Neural progenitor cell (in vitro differentiated cells): ENCODE measurements around the gene ZNF81. TPM values are rescaled to one million over a fixed set of nuclear protein-coding genes. Genes with fewer than 3 reads are reported as not detected.

ENCODE experiments used
- DNase-seq: peaks from one replicate; pipeline ENCODE4 v3.0.0-alpha.2; 2016; ENCODE audit warnings: low spot score
- H2AFZ ChIP-seq: fragments of 200-600 bp; sonication (generic); replicated peaks from 2 replicates; pipeline ENCODE4 v1.6.1; 2016; ENCODE audit warnings: antibody characterized with exemption
- H3F3A ChIP-seq: fragments of 200-600 bp; sonication (generic); 2 replicates; pipeline ENCODE4 v1.6.1; 2016; ENCODE audit warnings: antibody characterized with exemption, low read depth
- H3K27ac ChIP-seq: fragments of 200-600 bp; sonication (generic); 2 replicates; pipeline ENCODE4 v1.5.1; 2016; ENCODE audit warnings: mild to moderate bottlenecking
- H3K27me3 ChIP-seq: fragments of 200-600 bp; sonication (generic); 2 replicates; pipeline ENCODE4 v1.6.1; 2016; ENCODE audit warnings: mild to moderate bottlenecking, moderate library complexity
- H3K36me3 ChIP-seq: fragments of 200-600 bp; sonication (generic); 2 replicates; pipeline ENCODE4 v1.5.1; 2016
- H3K4me1 ChIP-seq: fragments of 200-600 bp; sonication (generic); 2 replicates; pipeline ENCODE4 v1.6.1; 2016; ENCODE audit warnings: mixed run types
- H3K4me2 ChIP-seq: fragments of 200-600 bp; sonication (generic); 2 replicates; pipeline ENCODE4 v1.6.1; 2016
- H3K4me3 ChIP-seq: fragments of 200-600 bp; sonication (generic); 2 replicates; pipeline ENCODE4 v1.5.1; 2016
- H3K79me2 ChIP-seq: fragments of 200-600 bp; sonication (generic); 2 replicates; pipeline ENCODE4 v1.6.1; 2016; ENCODE audit warnings: low read depth
- H3K9ac ChIP-seq: fragments of 200-600 bp; sonication (generic); 2 replicates; pipeline ENCODE4 v1.6.1; 2016
- H3K9me3 ChIP-seq: fragments of 200-600 bp; sonication (generic); 2 replicates; pipeline ENCODE4 v1.5.1; 2016; ENCODE audit warnings: low read depth
- H4K20me1 ChIP-seq: fragments of 200-600 bp; sonication (generic); 2 replicates; pipeline ENCODE4 v1.6.1; 2016; ENCODE audit warnings: low read depth
- H3K27ac Mint-ChIP-seq: 3 replicates; pipeline ENCODE4 v1.8.0; 2021; ENCODE audit warnings: mixed read lengths
- H3K27me3 Mint-ChIP-seq: 2 replicates; pipeline ENCODE4 v1.8.0; 2022; ENCODE audit warnings: low read depth, mild to moderate bottlenecking, inconsistent platforms, moderate library complexity, mixed read lengths; ENCODE audit not compliant: insufficient read depth
- H3K36me3 Mint-ChIP-seq: 3 replicates; pipeline ENCODE4 v1.8.0; 2021; ENCODE audit warnings: mixed read lengths
- H3K4me1 Mint-ChIP-seq: 3 replicates; pipeline ENCODE4 v1.8.0; 2021; ENCODE audit warnings: mixed read lengths
- H3K4me3 Mint-ChIP-seq: 3 replicates; pipeline ENCODE4 v1.8.0; 2021; ENCODE audit warnings: mild to moderate bottlenecking, moderate library complexity, mixed read lengths
- H3K9me3 Mint-ChIP-seq: 3 replicates; pipeline ENCODE4 v1.8.0; 2020; ENCODE audit warnings: mixed read lengths
- EZH2 ChIP-seq: fragments of 200-600 bp; sonication (generic); IDR thresholded peaks from 2 replicates; pipeline ENCODE4 v1.6.1; 2017; ENCODE audit warnings: antibody characterized with exemption, mild to moderate bottlenecking, moderate library complexity
- EZH2phosphoT487 ChIP-seq: fragments of 200-600 bp; sonication (generic); IDR thresholded peaks from 2 replicates; pipeline ENCODE4 v1.6.1; 2017; ENCODE audit warnings: antibody characterized with exemption
- total RNA-seq: library from RNA; depleted of rRNA; stranded (reverse); fragments of >200 nt; gene quantifications from 2 replicates; pipeline ENCODE4 v1.2.3, GENCODE V29; 2015; ENCODE audit warnings: low replicate concordance
- TF ChIP-seq, protein P1 (sequence below): fragments of 200-600 bp; sonication (generic); IDR thresholded peaks from 2 replicates; pipeline ENCODE4 v1.5.1; 2017; ENCODE audit warnings: antibody characterized with exemption, mild to moderate bottlenecking

The ZNF81 gene
- total RNA-seq, 1 donor from 2014 or later, result 5.1 TPM

DNA sequence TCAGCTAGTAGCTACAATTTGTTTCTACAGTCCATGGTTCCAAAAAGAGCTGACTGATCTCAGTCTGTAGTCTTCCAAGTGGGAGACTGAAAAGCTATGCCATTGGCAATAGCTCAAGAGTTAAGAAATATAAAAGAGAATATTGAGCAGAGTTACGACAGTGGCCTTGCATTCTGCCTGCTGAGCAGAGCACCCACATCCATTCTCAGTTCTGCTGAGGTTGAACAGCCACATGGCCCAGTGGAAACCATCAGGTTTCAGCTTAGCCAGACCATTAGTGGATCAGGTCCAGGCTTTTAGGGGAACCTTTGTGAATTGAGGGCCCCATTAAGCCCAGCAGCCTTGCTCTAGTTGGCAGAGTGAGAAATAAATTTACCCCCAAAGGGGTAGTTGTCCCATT is 28.1 kb downstream of the ZNF81 start:
- no peaks in the 10 kb centered on the region for H3K4me1 ChIP-seq
- Mint-ChIP-seq H3K27ac (no peak overlapping the region), H3K36me3 (no peaks in the 10 kb centered on the region), H3K27me3 (no peaks in the 10 kb centered on the region), H3K4me1 (no peaks in the 10 kb centered on the region), H3K4me3 (no peak overlapping the region), H3K9me3 (no peaks in the 10 kb centered on the region)
- no peak overlapping the region for H3K27ac ChIP-seq
- no peaks in the 10 kb centered on the region for H3K79me2 ChIP-seq
- DNase-seq, result no peak
- H3K9ac ChIP-seq, result no peak overlapping the region
- no peak overlapping the region for H3K4me2 ChIP-seq
- no peaks in the 10 kb centered on the region for H3F3A ChIP-seq
- H3K9me3 ChIP-seq, result peaks cover 4% of the 10 kb centered on the region
- H3K4me3 ChIP-seq, result no peak overlapping the region
- no peaks in the 10 kb centered on the region for H4K20me1 ChIP-seq
- no peaks in the 10 kb centered on the region for H3K27me3 ChIP-seq
- no peak for TF ChIP-seq EZH2phosphoT487
- no peaks in the 10 kb centered on the region for H3K36me3 ChIP-seq
- H2AFZ ChIP-seq, result no peak overlapping the region

DNA sequence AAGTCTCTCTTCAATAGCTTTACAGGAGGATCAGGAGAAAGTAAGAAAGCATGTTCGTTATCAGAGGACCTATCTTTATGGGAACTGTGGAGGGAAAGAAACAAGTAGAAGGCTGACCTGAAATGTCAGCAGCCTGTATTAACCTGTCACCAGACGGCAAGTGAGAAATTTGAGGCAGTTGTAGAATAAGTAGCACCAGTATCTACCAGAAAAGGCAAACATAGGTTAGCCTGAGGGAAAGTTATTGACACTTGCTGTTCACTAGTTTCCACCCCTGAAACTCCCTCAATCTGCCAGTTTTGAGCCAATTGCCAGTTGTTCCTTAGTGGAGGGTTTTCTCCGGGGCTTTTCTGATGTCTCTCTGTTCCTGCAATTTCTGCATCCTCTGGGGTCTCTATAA is 36.4 kb downstream of the ZNF81 start:
- no peaks in the 10 kb centered on the region for H3K9me3 ChIP-seq
- no peaks in the 10 kb centered on the region for H4K20me1 ChIP-seq
- no peak overlapping the region for H2AFZ ChIP-seq
- no peak overlapping the region for H3K9ac ChIP-seq
- no peaks in the 10 kb centered on the region for H3K79me2 ChIP-seq
- Mint-ChIP-seq H3K4me3 (no peak overlapping the region), H3K27me3 (no peaks in the 10 kb centered on the region), H3K9me3 (peaks cover 10% of the 10 kb centered on the region), H3K4me1 (no peaks in the 10 kb centered on the region), H3K27ac (no peak overlapping the region), H3K36me3 (peaks cover 4% of the 10 kb centered on the region)
- H3F3A ChIP-seq, result no peaks in the 10 kb centered on the region
- no peak for DNase-seq
- H3K27ac ChIP-seq, result no peak overlapping the region
- no peak for TF ChIP-seq EZH2
- TF ChIP-seq EZH2phosphoT487, result no peak
- TF ChIP-seq, protein P1, sequence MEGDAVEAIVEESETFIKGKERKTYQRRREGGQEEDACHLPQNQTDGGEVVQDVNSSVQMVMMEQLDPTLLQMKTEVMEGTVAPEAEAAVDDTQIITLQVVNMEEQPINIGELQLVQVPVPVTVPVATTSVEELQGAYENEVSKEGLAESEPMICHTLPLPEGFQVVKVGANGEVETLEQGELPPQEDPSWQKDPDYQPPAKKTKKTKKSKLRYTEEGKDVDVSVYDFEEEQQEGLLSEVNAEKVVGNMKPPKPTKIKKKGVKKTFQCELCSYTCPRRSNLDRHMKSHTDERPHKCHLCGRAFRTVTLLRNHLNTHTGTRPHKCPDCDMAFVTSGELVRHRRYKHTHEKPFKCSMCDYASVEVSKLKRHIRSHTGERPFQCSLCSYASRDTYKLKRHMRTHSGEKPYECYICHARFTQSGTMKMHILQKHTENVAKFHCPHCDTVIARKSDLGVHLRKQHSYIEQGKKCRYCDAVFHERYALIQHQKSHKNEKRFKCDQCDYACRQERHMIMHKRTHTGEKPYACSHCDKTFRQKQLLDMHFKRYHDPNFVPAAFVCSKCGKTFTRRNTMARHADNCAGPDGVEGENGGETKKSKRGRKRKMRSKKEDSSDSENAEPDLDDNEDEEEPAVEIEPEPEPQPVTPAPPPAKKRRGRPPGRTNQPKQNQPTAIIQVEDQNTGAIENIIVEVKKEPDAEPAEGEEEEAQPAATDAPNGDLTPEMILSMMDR, result no peak
- no peak overlapping the region for H3K4me2 ChIP-seq
- no peak overlapping the region for H3K4me3 ChIP-seq
- H3K36me3 ChIP-seq, result no peaks in the 10 kb centered on the region
- H3K27me3 ChIP-seq, result no peaks in the 10 kb centered on the region
- H3K4me1 ChIP-seq, result no peaks in the 10 kb centered on the region

GRCh38 chrX:47877327-47877726 is 40.6 kb downstream of the ZNF81 start:
- H3K4me3 ChIP-seq, result no peak overlapping the region
- no peaks in the 10 kb centered on the region for H3K79me2 ChIP-seq
- H4K20me1 ChIP-seq, result no peaks in the 10 kb centered on the region
- no peak for DNase-seq
- Mint-ChIP-seq H3K27ac (no peak overlapping the region), H3K4me1 (no peaks in the 10 kb centered on the region), H3K27me3 (no peaks in the 10 kb centered on the region), H3K36me3 (peaks cover 12% of the 10 kb centered on the region), H3K9me3 (peaks cover 16% of the 10 kb centered on the region), H3K4me3 (no peak overlapping the region)
- H3F3A ChIP-seq, result no peaks in the 10 kb centered on the region
- H3K4me2 ChIP-seq, result no peak overlapping the region
- H3K4me1 ChIP-seq, result no peaks in the 10 kb centered on the region
- TF ChIP-seq, protein P1, result no peak
- TF ChIP-seq EZH2phosphoT487 (no peak), EZH2 (no peak)
- H3K36me3 ChIP-seq, result no peaks in the 10 kb centered on the region
- no peaks in the 10 kb centered on the region for H3K9me3 ChIP-seq
- no peak overlapping the region for H2AFZ ChIP-seq
- no peak overlapping the region for H3K9ac ChIP-seq
- no peaks in the 10 kb centered on the region for H3K27me3 ChIP-seq
- no peak overlapping the region for H3K27ac ChIP-seq

GRCh38 chrX:47878198-47878597 is 41.5 kb downstream of the ZNF81 start:
- no peak overlapping the region for H3K4me3 ChIP-seq
- H2AFZ ChIP-seq, result no peak overlapping the region
- H3K4me1 ChIP-seq, result no peaks in the 10 kb centered on the region
- H3K4me2 ChIP-seq, result no peak overlapping the region
- Mint-ChIP-seq H3K27me3 (no peaks in the 10 kb centered on the region), H3K9me3 (peaks cover 13% of the 10 kb centered on the region), H3K27ac (no peak overlapping the region), H3K4me1 (no peaks in the 10 kb centered on the region), H3K36me3 (peaks cover 13% of the 10 kb centered on the region), H3K4me3 (no peak overlapping the region)
- H3K27ac ChIP-seq, result no peak overlapping the region
- TF ChIP-seq, protein P1, result no peak
- no peak for TF ChIP-seq EZH2
- no peak for TF ChIP-seq EZH2phosphoT487
- no peak overlapping the region for H3K9ac ChIP-seq
- no peaks in the 10 kb centered on the region for H3F3A ChIP-seq
- H3K27me3 ChIP-seq, result no peaks in the 10 kb centered on the region
- DNase-seq, result no peak
- H4K20me1 ChIP-seq, result no peaks in the 10 kb centered on the region
- H3K79me2 ChIP-seq, result no peaks in the 10 kb centered on the region
- no peaks in the 10 kb centered on the region for H3K9me3 ChIP-seq
- no peaks in the 10 kb centered on the region for H3K36me3 ChIP-seq
